GM18870 (cell line): ENCODE measurements around the gene ZNF619.

Experiments used
- ATAC-seq: cut with Tn5 transposase; IDR thresholded peaks from one replicate; pipeline ENCODE4 v1.9.1; 2021; ENCODE audit warnings: moderate library complexity; ENCODE audit not compliant: unreplicated experiment

ZNF619 gene

GRCh38 chr3:40524568-40525285 lies 47.8 kb downstream of the ZNF619 start, which contains the start of gene ZNF621:
TSS of gene ZNF621 (plus strand) at chr3:40524960. CDS start at chr3:40525841, 881 bp downstream.
- ATAC-seq: peak; percentile 75

GRCh38 chr3:40528426-40528825 lies 51.5 kb downstream of the ZNF619 start:
- no peak for ATAC-seq

- ATAC-seq: no peak
Observed at GRCh38 chr3:40532252-40532651, 55.3 kb downstream of the ZNF619 start.

GRCh38 chr3:40534283-40534682 lies 57.4 kb downstream of the ZNF619 start:
- ATAC-seq: no peak
